Measurements from ENCODE around the gene DZANK1.

DZANK1 gene

DNA sequence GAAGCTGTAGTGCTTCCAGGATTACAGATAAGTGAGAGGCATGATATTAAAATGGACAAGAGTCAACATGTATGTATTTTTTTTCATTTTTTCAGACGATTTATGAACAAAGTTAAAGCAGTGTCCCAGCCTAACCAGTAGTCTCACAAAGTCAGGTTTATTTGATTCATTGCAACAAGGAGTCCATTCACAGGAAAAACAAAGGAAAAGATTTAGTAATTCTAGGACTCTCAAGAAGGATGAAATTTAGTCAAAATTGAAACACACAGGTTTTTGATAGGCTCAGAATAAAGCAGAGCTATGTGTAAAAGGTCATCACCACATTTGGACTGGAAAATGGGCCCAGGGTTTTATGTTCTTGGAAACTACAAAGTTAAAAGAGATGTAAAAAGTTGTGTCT, 94.5 kb downstream of the DZANK1 start:
- Histone ChIP-seq H3K9me3 (ENCODE audit: severe bottlenecking) (no peaks in the 10 kb centered on the region), H3K4me1 (ENCODE audit: insufficient read depth, poor library complexity, severe bottlenecking) (no peaks in the 10 kb centered on the region), H3K27ac (ENCODE audit: poor library complexity, severe bottlenecking) (no peak overlapping the region), H3K27me3 (ENCODE audit: insufficient read depth, poor library complexity, severe bottlenecking) (no peaks in the 10 kb centered on the region), H3K36me3 (ENCODE audit: low read depth) (no peaks in the 10 kb centered on the region), H3K4me3 (ENCODE audit: severe bottlenecking) (no peak overlapping the region)
- TF ChIP-seq, protein P1, sequence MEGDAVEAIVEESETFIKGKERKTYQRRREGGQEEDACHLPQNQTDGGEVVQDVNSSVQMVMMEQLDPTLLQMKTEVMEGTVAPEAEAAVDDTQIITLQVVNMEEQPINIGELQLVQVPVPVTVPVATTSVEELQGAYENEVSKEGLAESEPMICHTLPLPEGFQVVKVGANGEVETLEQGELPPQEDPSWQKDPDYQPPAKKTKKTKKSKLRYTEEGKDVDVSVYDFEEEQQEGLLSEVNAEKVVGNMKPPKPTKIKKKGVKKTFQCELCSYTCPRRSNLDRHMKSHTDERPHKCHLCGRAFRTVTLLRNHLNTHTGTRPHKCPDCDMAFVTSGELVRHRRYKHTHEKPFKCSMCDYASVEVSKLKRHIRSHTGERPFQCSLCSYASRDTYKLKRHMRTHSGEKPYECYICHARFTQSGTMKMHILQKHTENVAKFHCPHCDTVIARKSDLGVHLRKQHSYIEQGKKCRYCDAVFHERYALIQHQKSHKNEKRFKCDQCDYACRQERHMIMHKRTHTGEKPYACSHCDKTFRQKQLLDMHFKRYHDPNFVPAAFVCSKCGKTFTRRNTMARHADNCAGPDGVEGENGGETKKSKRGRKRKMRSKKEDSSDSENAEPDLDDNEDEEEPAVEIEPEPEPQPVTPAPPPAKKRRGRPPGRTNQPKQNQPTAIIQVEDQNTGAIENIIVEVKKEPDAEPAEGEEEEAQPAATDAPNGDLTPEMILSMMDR (IDR thresholded peaks at IDR 0.05; ENCODE audit: poor library complexity, severe bottlenecking) = no peak
- ATAC-seq (ENCODE audit: low read depth) = no peak
- no peak for DNase-seq (ENCODE audit: low spot score)

- no peak overlapping the region for H3K27ac ChIP-seq (ENCODE audit: poor library complexity, severe bottlenecking)
- H3K9me3 ChIP-seq (ENCODE audit: severe bottlenecking) = no peaks in the 10 kb centered on the region
- no peaks in the 10 kb centered on the region for H3K36me3 ChIP-seq (ENCODE audit: low read depth)
- DNase-seq (ENCODE audit: low spot score) = no peak
- no peaks in the 10 kb centered on the region for H3K4me1 ChIP-seq (ENCODE audit: insufficient read depth, poor library complexity, severe bottlenecking)
- TF ChIP-seq, protein P1 (IDR thresholded peaks at IDR 0.05; ENCODE audit: poor library complexity, severe bottlenecking) = no peak
- no peak for ATAC-seq (ENCODE audit: low read depth)
- H3K4me3 ChIP-seq (ENCODE audit: severe bottlenecking) = no peak overlapping the region
- H3K27me3 ChIP-seq (ENCODE audit: insufficient read depth, poor library complexity, severe bottlenecking) = no peaks in the 10 kb centered on the region
These were observed 102.1 kb downstream of the DZANK1 start for GRCh38 chr20:18364768-18365167.

GRCh38 chr20:18363708-18364107, 103.1 kb downstream of the DZANK1 start:
- Histone ChIP-seq H3K27me3 (ENCODE audit: insufficient read depth, poor library complexity, severe bottlenecking) (no peaks in the 10 kb centered on the region), H3K27ac (ENCODE audit: poor library complexity, severe bottlenecking) (no peak overlapping the region), H3K4me3 (ENCODE audit: severe bottlenecking) (no peak overlapping the region), H3K4me1 (ENCODE audit: insufficient read depth, poor library complexity, severe bottlenecking) (no peaks in the 10 kb centered on the region), H3K36me3 (ENCODE audit: low read depth) (no peaks in the 10 kb centered on the region), H3K9me3 (ENCODE audit: severe bottlenecking) (no peaks in the 10 kb centered on the region)
- ATAC-seq (ENCODE audit: low read depth) = no peak
- TF ChIP-seq, protein P1 (IDR thresholded peaks at IDR 0.05; ENCODE audit: poor library complexity, severe bottlenecking) = no peak
- no peak for DNase-seq (ENCODE audit: low spot score)

GRCh38 chr20:18362916-18363315, 103.9 kb downstream of the DZANK1 start:
- no peak overlapping the region for H3K27ac ChIP-seq (ENCODE audit: poor library complexity, severe bottlenecking)
- TF ChIP-seq, protein P1 (IDR thresholded peaks at IDR 0.05; ENCODE audit: poor library complexity, severe bottlenecking) = no peak
- no peak overlapping the region for H3K4me3 ChIP-seq (ENCODE audit: severe bottlenecking)
- no peaks in the 10 kb centered on the region for H3K9me3 ChIP-seq (ENCODE audit: severe bottlenecking)
- H3K4me1 ChIP-seq (ENCODE audit: insufficient read depth, poor library complexity, severe bottlenecking) = no peaks in the 10 kb centered on the region
- ATAC-seq (ENCODE audit: low read depth) (no peak), DNase-seq (ENCODE audit: low spot score) (no peak)
- H3K36me3 ChIP-seq (ENCODE audit: low read depth) = no peaks in the 10 kb centered on the region
- H3K27me3 ChIP-seq (ENCODE audit: insufficient read depth, poor library complexity, severe bottlenecking) = no peaks in the 10 kb centered on the region

DNA sequence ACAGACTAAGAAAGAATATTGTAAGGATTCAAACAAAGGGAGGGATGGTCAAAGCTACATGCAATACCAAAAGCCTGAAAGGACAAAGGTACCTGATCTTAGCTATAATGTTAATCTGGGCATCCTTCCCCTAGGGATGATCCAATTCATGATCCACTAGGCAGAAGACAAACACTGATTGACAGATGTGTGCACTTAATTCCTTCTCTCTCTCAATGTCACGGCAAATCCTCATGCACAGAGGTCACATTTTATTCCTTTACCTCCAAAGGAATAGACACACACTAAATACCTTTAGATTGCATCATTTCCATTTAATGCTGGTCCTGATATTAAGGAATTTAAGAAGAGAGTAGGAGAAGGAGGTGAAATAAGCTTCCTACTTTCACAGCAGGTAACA, 105.2 kb downstream of the DZANK1 start:
- Histone ChIP-seq H3K36me3 (ENCODE audit: low read depth) (no peaks in the 10 kb centered on the region), H3K4me3 (ENCODE audit: severe bottlenecking) (no peak overlapping the region), H3K27me3 (ENCODE audit: insufficient read depth, poor library complexity, severe bottlenecking) (no peaks in the 10 kb centered on the region), H3K4me1 (ENCODE audit: insufficient read depth, poor library complexity, severe bottlenecking) (no peaks in the 10 kb centered on the region), H3K27ac (ENCODE audit: poor library complexity, severe bottlenecking) (no peak overlapping the region), H3K9me3 (ENCODE audit: severe bottlenecking) (no peaks in the 10 kb centered on the region)
- TF ChIP-seq, protein P1 (IDR thresholded peaks at IDR 0.05; ENCODE audit: poor library complexity, severe bottlenecking) = no peak
- ATAC-seq (ENCODE audit: low read depth) (no peak), DNase-seq (ENCODE audit: low spot score) (no peak)
